Neural progenitor cell (in vitro differentiated cells): ENCODE measurements around the gene PLA2G2C.

Source experiments
- EZH2 ChIP-seq: fragments of 200-600 bp; sonication (generic); IDR thresholded peaks from 2 replicates; pipeline ENCODE4 v1.6.1; 2017; ENCODE audit warnings: antibody characterized with exemption, mild to moderate bottlenecking, moderate library complexity
- EZH2phosphoT487 ChIP-seq: fragments of 200-600 bp; sonication (generic); IDR thresholded peaks from 2 replicates; pipeline ENCODE4 v1.6.1; 2017; ENCODE audit warnings: antibody characterized with exemption
- TF ChIP-seq, protein P1 (sequence below): fragments of 200-600 bp; sonication (generic); IDR thresholded peaks from 2 replicates; pipeline ENCODE4 v1.5.1; 2017; ENCODE audit warnings: antibody characterized with exemption, mild to moderate bottlenecking

DNA sequence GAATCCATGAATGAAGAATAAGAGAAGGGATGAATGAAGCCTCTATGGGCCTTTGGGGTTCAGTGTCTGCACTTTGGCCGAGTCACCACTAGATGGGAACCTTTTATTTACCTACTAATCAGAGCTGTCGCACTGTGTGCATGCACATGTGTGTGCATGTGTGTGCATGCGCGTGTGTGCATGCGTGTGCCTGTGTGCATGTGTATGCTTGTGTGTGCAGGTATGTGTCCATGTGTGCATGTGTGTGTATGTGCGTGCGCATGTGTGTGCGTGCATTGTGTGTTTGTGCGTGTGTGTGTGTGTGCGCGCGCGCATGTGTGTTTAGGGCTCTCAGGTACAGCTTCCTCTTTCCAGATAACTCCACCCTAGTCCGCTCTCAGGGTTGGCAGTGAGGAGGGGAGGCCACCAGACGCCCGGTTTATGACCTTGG lies 20.8 kb downstream of the PLA2G2C start:
- TF ChIP-seq, protein P1, sequence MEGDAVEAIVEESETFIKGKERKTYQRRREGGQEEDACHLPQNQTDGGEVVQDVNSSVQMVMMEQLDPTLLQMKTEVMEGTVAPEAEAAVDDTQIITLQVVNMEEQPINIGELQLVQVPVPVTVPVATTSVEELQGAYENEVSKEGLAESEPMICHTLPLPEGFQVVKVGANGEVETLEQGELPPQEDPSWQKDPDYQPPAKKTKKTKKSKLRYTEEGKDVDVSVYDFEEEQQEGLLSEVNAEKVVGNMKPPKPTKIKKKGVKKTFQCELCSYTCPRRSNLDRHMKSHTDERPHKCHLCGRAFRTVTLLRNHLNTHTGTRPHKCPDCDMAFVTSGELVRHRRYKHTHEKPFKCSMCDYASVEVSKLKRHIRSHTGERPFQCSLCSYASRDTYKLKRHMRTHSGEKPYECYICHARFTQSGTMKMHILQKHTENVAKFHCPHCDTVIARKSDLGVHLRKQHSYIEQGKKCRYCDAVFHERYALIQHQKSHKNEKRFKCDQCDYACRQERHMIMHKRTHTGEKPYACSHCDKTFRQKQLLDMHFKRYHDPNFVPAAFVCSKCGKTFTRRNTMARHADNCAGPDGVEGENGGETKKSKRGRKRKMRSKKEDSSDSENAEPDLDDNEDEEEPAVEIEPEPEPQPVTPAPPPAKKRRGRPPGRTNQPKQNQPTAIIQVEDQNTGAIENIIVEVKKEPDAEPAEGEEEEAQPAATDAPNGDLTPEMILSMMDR = peak; percentile 42
- TF ChIP-seq EZH2 (no peak), EZH2phosphoT487 (no peak)
